SK-N-SH treated with all-trans-retinoic acid at 6 μM for 48 hours (cell line): ENCODE results near the gene OR2AP1.
"Not testable (repeated sequence)": the region's sequence is repeated elsewhere in the genome, so short reads cannot be mapped to it uniquely, and the experiment has no call there.

Source experiments
- ATAC-seq: fragments of 200-7000 bp; cut with Tn5 transposase; 3 replicates; pipeline ENCODE4 v1.9.1; 2020; ENCODE audit warnings: mild to moderate bottlenecking, moderate library complexity
- ARNTL ChIP-seq: fragments of 450-650 bp; formaldehyde crosslinking; IDR thresholded peaks from 2 replicates; pipeline ENCODE4 v1.5.0; 2020; ENCODE audit warnings: low read depth, mild to moderate bottlenecking, moderate library complexity, borderline replicate concordance
- BACH2 ChIP-seq: fragments of 250-450 bp; sonication (Bioruptor Pico); IDR thresholded peaks from 2 replicates; pipeline ENCODE4 v1.9.0; 2021; ENCODE audit warnings: mild to moderate bottlenecking, borderline replicate concordance
- CSDC2 ChIP-seq: fragments of 250-450 bp; sonication (Bioruptor Pico); IDR thresholded peaks from 2 replicates; pipeline ENCODE4 v1.5.0; 2020; ENCODE audit warnings: mild to moderate bottlenecking, moderate library complexity
- ESRRG ChIP-seq: fragments of 250-450 bp; sonication (Bioruptor Pico); IDR thresholded peaks from 2 replicates; pipeline ENCODE4 v1.6.1; 2021; ENCODE audit warnings: mild to moderate bottlenecking
- GLIS3 ChIP-seq: fragments of 250-450 bp; sonication (Bioruptor Pico); IDR thresholded peaks from 2 replicates; pipeline ENCODE4 v1.5.0; 2020; ENCODE audit warnings: mild to moderate bottlenecking, moderate library complexity
- ISL1 ChIP-seq: fragments of 250-450 bp; sonication (Bioruptor Pico); IDR thresholded peaks from 2 replicates; pipeline ENCODE4 v2.1.2; 2022; ENCODE audit warnings: mild to moderate bottlenecking, moderate library complexity
- OSR1 ChIP-seq: fragments of 250-450 bp; sonication (Bioruptor Pico); IDR thresholded peaks from 2 replicates; pipeline ENCODE4 v1.8.0; 2022; ENCODE audit warnings: moderate library complexity, mild to moderate bottlenecking, inconsistent platforms
- PPARA ChIP-seq: fragments of 250-450 bp; sonication (Bioruptor Pico); IDR thresholded peaks from 2 replicates; pipeline ENCODE4 v1.5.0; 2020; ENCODE audit warnings: mild to moderate bottlenecking, borderline replicate concordance
- RARB ChIP-seq: fragments of 250-450 bp; sonication (Bioruptor Pico); IDR thresholded peaks from 2 replicates; pipeline ENCODE4 v1.8.0; 2021; ENCODE audit warnings: mild to moderate bottlenecking, moderate library complexity
- SNAI2 ChIP-seq: fragments of 250-450 bp; sonication (Bioruptor Pico); IDR thresholded peaks from 2 replicates; pipeline ENCODE4 v1.5.0; 2020; ENCODE audit warnings: mild to moderate bottlenecking, moderate library complexity
- TCF4 ChIP-seq: fragments of 250-450 bp; sonication (Bioruptor Pico); IDR thresholded peaks from 2 replicates; pipeline ENCODE4 v1.8.0; 2021; ENCODE audit warnings: mild to moderate bottlenecking, moderate library complexity, borderline replicate concordance
- ZC3H10 ChIP-seq: fragments of 250-450 bp; sonication (Bioruptor Pico); IDR thresholded peaks from 2 replicates; pipeline ENCODE4 v1.5.1; 2021; ENCODE audit warnings: mild to moderate bottlenecking, moderate library complexity
- ZFP3 ChIP-seq: fragments of 250-450 bp; sonication (Bioruptor Pico); IDR thresholded peaks from 2 replicates; pipeline ENCODE4 v1.5.0; 2020; ENCODE audit warnings: mild to moderate bottlenecking, moderate library complexity
- ZFP30 ChIP-seq: fragments of 450-650 bp; formaldehyde crosslinking; IDR thresholded peaks from 2 replicates; pipeline ENCODE4 v1.5.0; 2022; ENCODE audit warnings: mild to moderate bottlenecking, moderate library complexity
- ZNF565 ChIP-seq: fragments of 450-650 bp; formaldehyde crosslinking; conservative IDR thresholded peaks from 2 replicates; pipeline ENCODE4 v1.5.0; 2020; ENCODE audit warnings: low read depth, mild to moderate bottlenecking, moderate library complexity
- ZNF70 ChIP-seq: fragments of 450-650 bp; formaldehyde crosslinking; IDR thresholded peaks from 2 replicates; pipeline ENCODE4 v1.5.0; 2020; ENCODE audit warnings: mild to moderate bottlenecking, moderate library complexity
- ZNF8 ChIP-seq: fragments of 450-650 bp; formaldehyde crosslinking; IDR thresholded peaks from 2 replicates; pipeline ENCODE4 v1.5.0; 2020; ENCODE audit warnings: mild to moderate bottlenecking, moderate library complexity
- TF ChIP-seq, protein P1 (sequence below): fragments of 250-450 bp; sonication (Bioruptor Pico); IDR thresholded peaks from 2 replicates; pipeline ENCODE4 v1.5.0; 2020; ENCODE audit warnings: mild to moderate bottlenecking, moderate library complexity
- TF ChIP-seq, protein P2 (sequence below): fragments of 250-450 bp; sonication (Bioruptor Pico); IDR thresholded peaks from 2 replicates; pipeline ENCODE4 v1.8.0; 2020; ENCODE audit warnings: mild to moderate bottlenecking, moderate library complexity, borderline replicate concordance
- TF ChIP-seq, protein P3 (sequence below): fragments of 250-450 bp; sonication (Bioruptor Pico); IDR thresholded peaks from 2 replicates; pipeline ENCODE4 v1.8.0; 2021; ENCODE audit warnings: low read depth, mild to moderate bottlenecking, moderate library complexity, borderline replicate concordance
- TF ChIP-seq, protein P4 (sequence below): fragments of 250-450 bp; sonication (Bioruptor Pico); IDR thresholded peaks from 2 replicates; pipeline ENCODE4 v1.5.1; 2021; ENCODE audit warnings: mild to moderate bottlenecking, moderate library complexity
- TF ChIP-seq, protein P5 (sequence below): fragments of 250-450 bp; sonication (Bioruptor Pico); IDR thresholded peaks from 2 replicates; pipeline ENCODE4 v1.5.1; 2020; ENCODE audit warnings: low read depth, mild to moderate bottlenecking, moderate library complexity

OR2AP1 gene

DNA sequence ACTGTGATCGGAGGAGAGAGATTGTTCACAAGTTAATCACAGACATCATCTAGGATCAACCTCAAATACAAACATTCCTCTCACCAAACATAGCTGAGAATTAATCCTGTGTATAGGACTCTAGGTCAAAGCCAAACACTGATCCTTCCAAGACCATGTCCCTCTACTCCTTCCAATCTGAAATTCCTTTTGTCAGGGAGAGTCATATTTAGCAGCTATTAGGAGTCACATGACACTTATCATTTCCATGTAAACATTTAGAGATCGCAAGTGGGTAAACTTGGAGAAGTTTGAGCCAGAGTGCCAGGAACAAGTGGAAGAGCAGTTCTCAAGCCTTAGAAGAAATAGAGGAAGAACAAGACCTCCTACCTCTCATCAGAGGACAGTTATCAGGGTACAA lies 13.5 kb downstream of the OR2AP1 start:
- ATAC-seq: no peak
- TF ChIP-seq, protein P1, sequence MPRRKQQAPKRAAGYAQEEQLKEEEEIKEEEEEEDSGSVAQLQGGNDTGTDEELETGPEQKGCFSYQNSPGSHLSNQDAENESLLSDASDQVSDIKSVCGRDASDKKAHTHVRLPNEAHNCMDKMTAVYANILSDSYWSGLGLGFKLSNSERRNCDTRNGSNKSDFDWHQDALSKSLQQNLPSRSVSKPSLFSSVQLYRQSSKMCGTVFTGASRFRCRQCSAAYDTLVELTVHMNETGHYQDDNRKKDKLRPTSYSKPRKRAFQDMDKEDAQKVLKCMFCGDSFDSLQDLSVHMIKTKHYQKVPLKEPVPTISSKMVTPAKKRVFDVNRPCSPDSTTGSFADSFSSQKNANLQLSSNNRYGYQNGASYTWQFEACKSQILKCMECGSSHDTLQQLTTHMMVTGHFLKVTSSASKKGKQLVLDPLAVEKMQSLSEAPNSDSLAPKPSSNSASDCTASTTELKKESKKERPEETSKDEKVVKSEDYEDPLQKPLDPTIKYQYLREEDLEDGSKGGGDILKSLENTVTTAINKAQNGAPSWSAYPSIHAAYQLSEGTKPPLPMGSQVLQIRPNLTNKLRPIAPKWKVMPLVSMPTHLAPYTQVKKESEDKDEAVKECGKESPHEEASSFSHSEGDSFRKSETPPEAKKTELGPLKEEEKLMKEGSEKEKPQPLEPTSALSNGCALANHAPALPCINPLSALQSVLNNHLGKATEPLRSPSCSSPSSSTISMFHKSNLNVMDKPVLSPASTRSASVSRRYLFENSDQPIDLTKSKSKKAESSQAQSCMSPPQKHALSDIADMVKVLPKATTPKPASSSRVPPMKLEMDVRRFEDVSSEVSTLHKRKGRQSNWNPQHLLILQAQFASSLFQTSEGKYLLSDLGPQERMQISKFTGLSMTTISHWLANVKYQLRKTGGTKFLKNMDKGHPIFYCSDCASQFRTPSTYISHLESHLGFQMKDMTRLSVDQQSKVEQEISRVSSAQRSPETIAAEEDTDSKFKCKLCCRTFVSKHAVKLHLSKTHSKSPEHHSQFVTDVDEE: no peak
- TF ChIP-seq BACH2 (CRISPR knock-in tag) (no peak), RARB (no peak), ISL1 (CRISPR knock-in tag) (no peak), ZNF8 (CRISPR knock-in tag) (no peak), GLIS3 (CRISPR knock-in tag) (no peak), ZFP30 (CRISPR knock-in tag) (no peak), TCF4 (no peak), PPARA (CRISPR knock-in tag) (no peak), ZNF70 (CRISPR knock-in tag) (no peak), ZNF565 (CRISPR knock-in tag) (no peak), SNAI2 (CRISPR knock-in tag) (no peak)
- TF ChIP-seq, protein P2, sequence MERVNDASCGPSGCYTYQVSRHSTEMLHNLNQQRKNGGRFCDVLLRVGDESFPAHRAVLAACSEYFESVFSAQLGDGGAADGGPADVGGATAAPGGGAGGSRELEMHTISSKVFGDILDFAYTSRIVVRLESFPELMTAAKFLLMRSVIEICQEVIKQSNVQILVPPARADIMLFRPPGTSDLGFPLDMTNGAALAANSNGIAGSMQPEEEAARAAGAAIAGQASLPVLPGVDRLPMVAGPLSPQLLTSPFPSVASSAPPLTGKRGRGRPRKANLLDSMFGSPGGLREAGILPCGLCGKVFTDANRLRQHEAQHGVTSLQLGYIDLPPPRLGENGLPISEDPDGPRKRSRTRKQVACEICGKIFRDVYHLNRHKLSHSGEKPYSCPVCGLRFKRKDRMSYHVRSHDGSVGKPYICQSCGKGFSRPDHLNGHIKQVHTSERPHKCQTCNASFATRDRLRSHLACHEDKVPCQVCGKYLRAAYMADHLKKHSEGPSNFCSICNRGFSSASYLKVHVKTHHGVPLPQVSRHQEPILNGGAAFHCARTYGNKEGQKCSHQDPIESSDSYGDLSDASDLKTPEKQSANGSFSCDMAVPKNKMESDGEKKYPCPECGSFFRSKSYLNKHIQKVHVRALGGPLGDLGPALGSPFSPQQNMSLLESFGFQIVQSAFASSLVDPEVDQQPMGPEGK (CRISPR knock-in tag): no peak
- TF ChIP-seq, protein P3, sequence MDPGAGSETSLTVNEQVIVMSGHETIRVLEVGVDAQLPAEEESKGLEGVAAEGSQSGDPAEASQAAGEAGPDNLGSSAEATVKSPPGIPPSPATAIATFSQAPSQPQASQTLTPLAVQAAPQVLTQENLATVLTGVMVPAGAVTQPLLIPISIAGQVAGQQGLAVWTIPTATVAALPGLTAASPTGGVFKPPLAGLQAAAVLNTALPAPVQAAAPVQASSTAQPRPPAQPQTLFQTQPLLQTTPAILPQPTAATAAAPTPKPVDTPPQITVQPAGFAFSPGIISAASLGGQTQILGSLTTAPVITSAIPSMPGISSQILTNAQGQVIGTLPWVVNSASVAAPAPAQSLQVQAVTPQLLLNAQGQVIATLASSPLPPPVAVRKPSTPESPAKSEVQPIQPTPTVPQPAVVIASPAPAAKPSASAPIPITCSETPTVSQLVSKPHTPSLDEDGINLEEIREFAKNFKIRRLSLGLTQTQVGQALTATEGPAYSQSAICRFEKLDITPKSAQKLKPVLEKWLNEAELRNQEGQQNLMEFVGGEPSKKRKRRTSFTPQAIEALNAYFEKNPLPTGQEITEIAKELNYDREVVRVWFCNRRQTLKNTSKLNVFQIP: no peak
- TF ChIP-seq, protein P4, sequence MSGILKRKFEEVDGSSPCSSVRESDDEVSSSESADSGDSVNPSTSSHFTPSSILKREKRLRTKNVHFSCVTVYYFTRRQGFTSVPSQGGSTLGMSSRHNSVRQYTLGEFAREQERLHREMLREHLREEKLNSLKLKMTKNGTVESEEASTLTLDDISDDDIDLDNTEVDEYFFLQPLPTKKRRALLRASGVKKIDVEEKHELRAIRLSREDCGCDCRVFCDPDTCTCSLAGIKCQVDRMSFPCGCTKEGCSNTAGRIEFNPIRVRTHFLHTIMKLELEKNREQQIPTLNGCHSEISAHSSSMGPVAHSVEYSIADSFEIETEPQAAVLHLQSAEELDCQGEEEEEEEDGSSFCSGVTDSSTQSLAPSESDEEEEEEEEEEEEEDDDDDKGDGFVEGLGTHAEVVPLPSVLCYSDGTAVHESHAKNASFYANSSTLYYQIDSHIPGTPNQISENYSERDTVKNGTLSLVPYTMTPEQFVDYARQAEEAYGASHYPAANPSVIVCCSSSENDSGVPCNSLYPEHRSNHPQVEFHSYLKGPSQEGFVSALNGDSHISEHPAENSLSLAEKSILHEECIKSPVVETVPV (CRISPR knock-in tag): no peak
- TF ChIP-seq, protein P5, sequence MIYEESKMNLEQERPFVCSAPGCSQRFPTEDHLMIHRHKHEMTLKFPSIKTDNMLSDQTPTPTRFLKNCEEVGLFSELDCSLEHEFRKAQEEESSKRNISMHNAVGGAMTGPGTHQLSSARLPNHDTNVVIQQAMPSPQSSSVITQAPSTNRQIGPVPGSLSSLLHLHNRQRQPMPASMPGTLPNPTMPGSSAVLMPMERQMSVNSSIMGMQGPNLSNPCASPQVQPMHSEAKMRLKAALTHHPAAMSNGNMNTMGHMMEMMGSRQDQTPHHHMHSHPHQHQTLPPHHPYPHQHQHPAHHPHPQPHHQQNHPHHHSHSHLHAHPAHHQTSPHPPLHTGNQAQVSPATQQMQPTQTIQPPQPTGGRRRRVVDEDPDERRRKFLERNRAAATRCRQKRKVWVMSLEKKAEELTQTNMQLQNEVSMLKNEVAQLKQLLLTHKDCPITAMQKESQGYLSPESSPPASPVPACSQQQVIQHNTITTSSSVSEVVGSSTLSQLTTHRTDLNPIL (CRISPR knock-in tag): no peak

DNA sequence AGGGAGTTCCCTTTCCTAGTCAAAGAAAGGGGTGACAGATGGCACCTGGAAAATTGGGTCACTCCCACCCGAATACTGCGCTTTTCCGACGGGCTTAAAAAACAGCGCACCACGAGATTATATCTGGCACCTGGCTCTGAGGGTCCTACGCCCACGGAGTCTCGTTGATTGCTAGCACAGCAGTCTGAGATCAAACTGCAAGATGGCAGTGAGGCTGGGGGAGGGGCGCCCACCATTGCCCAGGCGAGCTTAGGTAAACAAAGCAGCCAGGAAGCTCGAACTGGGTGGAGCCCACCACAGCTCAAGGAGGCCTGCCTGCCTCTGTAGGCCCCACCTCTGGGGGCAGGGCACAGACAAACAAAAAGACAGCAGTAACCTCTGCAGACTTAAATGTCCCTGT lies 17.9 kb downstream of the OR2AP1 start:
- ATAC-seq: not testable (repeated sequence)

DNA sequence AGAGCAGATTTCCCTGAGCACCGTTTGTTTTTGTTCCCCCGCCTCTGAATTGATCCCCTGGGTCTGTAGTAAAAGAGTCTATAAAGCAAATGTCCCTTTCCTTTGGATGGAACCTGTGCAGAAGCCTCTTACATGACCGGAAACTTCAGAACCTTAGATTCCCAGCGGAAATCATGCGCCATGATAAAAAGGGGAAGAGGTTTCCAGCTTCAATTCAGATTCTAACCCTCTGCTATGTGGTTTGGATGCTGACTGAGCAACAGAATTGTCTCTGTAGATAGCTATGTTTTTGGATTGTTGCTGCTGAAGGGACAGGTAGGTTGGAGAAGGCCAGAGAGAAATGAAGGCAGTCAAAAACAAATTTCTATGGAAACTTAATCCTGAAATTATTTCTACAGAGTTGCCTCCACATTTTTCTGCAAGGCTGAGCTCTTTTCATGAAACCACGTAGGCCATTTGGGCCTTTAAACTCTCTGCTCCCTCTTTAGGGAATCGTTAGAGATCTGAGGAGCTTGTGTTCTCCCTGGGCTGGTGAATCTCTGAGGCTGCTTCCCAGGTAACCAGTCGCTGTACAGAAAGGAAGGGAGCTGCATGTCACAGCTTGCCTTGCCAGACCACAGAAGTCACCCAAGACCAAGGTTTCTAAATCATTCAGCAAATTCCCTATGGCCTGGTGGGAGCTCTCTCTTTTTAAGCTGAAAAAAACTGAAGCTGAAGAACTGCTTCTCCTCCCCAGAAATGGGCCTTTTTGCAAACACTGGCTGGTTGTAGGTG lies 35.7 kb downstream of the OR2AP1 start:
- no peak for ATAC-seq
- TF ChIP-seq ZFP3 (CRISPR knock-in tag) (no peak), ZC3H10 (CRISPR knock-in tag) (no peak), ZNF70 (CRISPR knock-in tag) (no peak), ESRRG (CRISPR knock-in tag) (no peak), ZNF565 (CRISPR knock-in tag) (no peak), CSDC2 (no peak), ISL1 (CRISPR knock-in tag) (no peak), ZNF8 (CRISPR knock-in tag) (no peak), BACH2 (CRISPR knock-in tag) (no peak), TCF4 (no peak), OSR1 (CRISPR knock-in tag) (no peak), SNAI2 (CRISPR knock-in tag) (no peak), ARNTL (CRISPR knock-in tag) (no peak)
- TF ChIP-seq, protein P4 (CRISPR knock-in tag): no peak
- TF ChIP-seq, protein P1: no peak
